NB4 (cell line): ENCODE measurements around the gene ADAMTS2.

Experiments used
- POLR2A ChIP-seq: IDR thresholded peaks from 2 replicates; pipeline ENCODE4 v1.6.1; 2011; ENCODE audit warnings: mild to moderate bottlenecking; ENCODE audit not compliant: insufficient read length; ENCODE audit errors: extremely low read depth
- TF ChIP-seq, protein P1 (sequence below): IDR thresholded peaks from one replicate; pipeline ENCODE4 v1.5.1; 2012; ENCODE audit warnings: low read depth, low read length

GRCh38 chr5:179287631-179288030 is 57.6 kb downstream of the ADAMTS2 start:
- TF ChIP-seq, protein P1, sequence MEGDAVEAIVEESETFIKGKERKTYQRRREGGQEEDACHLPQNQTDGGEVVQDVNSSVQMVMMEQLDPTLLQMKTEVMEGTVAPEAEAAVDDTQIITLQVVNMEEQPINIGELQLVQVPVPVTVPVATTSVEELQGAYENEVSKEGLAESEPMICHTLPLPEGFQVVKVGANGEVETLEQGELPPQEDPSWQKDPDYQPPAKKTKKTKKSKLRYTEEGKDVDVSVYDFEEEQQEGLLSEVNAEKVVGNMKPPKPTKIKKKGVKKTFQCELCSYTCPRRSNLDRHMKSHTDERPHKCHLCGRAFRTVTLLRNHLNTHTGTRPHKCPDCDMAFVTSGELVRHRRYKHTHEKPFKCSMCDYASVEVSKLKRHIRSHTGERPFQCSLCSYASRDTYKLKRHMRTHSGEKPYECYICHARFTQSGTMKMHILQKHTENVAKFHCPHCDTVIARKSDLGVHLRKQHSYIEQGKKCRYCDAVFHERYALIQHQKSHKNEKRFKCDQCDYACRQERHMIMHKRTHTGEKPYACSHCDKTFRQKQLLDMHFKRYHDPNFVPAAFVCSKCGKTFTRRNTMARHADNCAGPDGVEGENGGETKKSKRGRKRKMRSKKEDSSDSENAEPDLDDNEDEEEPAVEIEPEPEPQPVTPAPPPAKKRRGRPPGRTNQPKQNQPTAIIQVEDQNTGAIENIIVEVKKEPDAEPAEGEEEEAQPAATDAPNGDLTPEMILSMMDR: no peak
- TF ChIP-seq POLR2A: no peak
